DMS53 treated with DMSO at 0.1 percent for 48 hours (cell line): ENCODE measurements around the gene POFUT2.
"Not testable (repeated sequence)": the region's sequence is repeated elsewhere in the genome, so short reads cannot be mapped to it uniquely, and the experiment has no call there.

Experiments used
- DNase-seq: peaks from one replicate; lab custom pipeline; 2025; ENCODE audit not compliant: unreplicated experiment; lab: John Stamatoyannopoulos, UW

The POFUT2 gene

GRCh38 chr21:45326891-45327440, 39.3 kb upstream of the POFUT2 start:
- DNase-seq, result no peak

GRCh38 chr21:45326169-45326851, 38.6 kb upstream of the POFUT2 start:
- no peak for DNase-seq

- DNase-seq, result no peak
Observed at GRCh38 chr21:45325206-45326168, 37.8 kb upstream of the POFUT2 start.

- no peak for DNase-seq
Observed at GRCh38 chr21:45324489-45325205, 37.0 kb upstream of the POFUT2 start.

- no peak for DNase-seq
Observed at GRCh38 chr21:45323487-45324311, 36.0 kb upstream of the POFUT2 start.

- no peak for DNase-seq
Observed at GRCh38 chr21:45322960-45323461, 35.3 kb upstream of the POFUT2 start.

GRCh38 chr21:45322231-45322959, 34.7 kb upstream of the POFUT2 start:
- DNase-seq, result no peak

GRCh38 chr21:45320261-45321025, 32.7 kb upstream of the POFUT2 start:
- DNase-seq, result no peak

- DNase-seq, result no peak
Observed at GRCh38 chr21:45319461-45320211, 31.9 kb upstream of the POFUT2 start.

- no peak for DNase-seq
Observed at GRCh38 chr21:45318556-45319404, 31.1 kb upstream of the POFUT2 start.

GRCh38 chr21:45318146-45318555, 30.5 kb upstream of the POFUT2 start:
- DNase-seq, result no peak

GRCh38 chr21:45317398-45318145, 29.9 kb upstream of the POFUT2 start:
- DNase-seq, result no peak

GRCh38 chr21:45316871-45317397, 29.2 kb upstream of the POFUT2 start:
- no peak for DNase-seq

- not testable (repeated sequence) for DNase-seq
Observed at GRCh38 chr21:45315676-45316470, 28.2 kb upstream of the POFUT2 start.

- no peak for DNase-seq
Observed at GRCh38 chr21:45313682-45314081, 26.0 kb upstream of the POFUT2 start.
